ENCODE measurements around the gene SORBS2.

- TF ChIP-seq EZH2 (IDR thresholded peaks at IDR 0.05; ENCODE audit: borderline replicate concordance, low read depth, low read length, severe bottlenecking), result no peak
- TF ChIP-seq, protein P1, sequence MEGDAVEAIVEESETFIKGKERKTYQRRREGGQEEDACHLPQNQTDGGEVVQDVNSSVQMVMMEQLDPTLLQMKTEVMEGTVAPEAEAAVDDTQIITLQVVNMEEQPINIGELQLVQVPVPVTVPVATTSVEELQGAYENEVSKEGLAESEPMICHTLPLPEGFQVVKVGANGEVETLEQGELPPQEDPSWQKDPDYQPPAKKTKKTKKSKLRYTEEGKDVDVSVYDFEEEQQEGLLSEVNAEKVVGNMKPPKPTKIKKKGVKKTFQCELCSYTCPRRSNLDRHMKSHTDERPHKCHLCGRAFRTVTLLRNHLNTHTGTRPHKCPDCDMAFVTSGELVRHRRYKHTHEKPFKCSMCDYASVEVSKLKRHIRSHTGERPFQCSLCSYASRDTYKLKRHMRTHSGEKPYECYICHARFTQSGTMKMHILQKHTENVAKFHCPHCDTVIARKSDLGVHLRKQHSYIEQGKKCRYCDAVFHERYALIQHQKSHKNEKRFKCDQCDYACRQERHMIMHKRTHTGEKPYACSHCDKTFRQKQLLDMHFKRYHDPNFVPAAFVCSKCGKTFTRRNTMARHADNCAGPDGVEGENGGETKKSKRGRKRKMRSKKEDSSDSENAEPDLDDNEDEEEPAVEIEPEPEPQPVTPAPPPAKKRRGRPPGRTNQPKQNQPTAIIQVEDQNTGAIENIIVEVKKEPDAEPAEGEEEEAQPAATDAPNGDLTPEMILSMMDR (IDR thresholded peaks at IDR 0.05; ENCODE audit: extremely low read depth in 1 of 2, insufficient read depth in 1 of 2, low read depth in 1 of 2, low read length in 2 of 2), result no peak
- no peak for TF ChIP-seq POLR2AphosphoS5 (IDR thresholded peaks at IDR 0.05; ENCODE audit: insufficient read depth, low read depth, low read length)
- TF ChIP-seq MYC (IDR thresholded peaks at IDR 0.05; ENCODE audit: low read depth, low read length), result no peak
- TF ChIP-seq POLR2A (IDR thresholded peaks at IDR 0.05; ENCODE audit: low read depth, low read length), result no peak
- no peak for TF ChIP-seq JUN (IDR thresholded peaks at IDR 0.05; ENCODE audit: borderline replicate concordance, insufficient read depth, insufficient read length, low read depth)
- TF ChIP-seq FOS (IDR thresholded peaks at IDR 0.05; ENCODE audit: borderline replicate concordance, insufficient read depth, low read length), result no peak
- TF ChIP-seq, protein P2, sequence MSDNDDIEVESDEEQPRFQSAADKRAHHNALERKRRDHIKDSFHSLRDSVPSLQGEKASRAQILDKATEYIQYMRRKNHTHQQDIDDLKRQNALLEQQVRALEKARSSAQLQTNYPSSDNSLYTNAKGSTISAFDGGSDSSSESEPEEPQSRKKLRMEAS (IDR thresholded peaks at IDR 0.05; ENCODE audit: insufficient read depth, insufficient read length), result no peak
Measured at GRCh38 chr4:185680617-185681016, 131.4 kb downstream of the SORBS2 start.

Measured in endothelial cell of umbilical vein (primary cell).